Uterus (tissue), 4 donors: ENCODE results near the gene HSF5. TPM values are rescaled to one million over a fixed set of nuclear protein-coding genes. Genes with fewer than 3 reads are reported as not detected.

Experiments used
- DNase-seq, 2 donors: peaks; one replicate each; pipeline ENCODE4 v3.0.0-alpha.2; 2019 to 2020
- H3K27ac ChIP-seq, 2 donors: fragments of 200-600 bp; sonication (generic); 1 replicate in 1 of 2; 2 replicates in 1 of 2; pipeline ENCODE4 v1.5.1; 2016 to 2018
- H3K27me3 ChIP-seq, 2 donors: fragments of 200-600 bp; sonication (generic); one replicate each; pipeline ENCODE4 v1.5.1; 2018 to 2019; ENCODE audit warnings: control low read depth in 1 of 2
- H3K36me3 ChIP-seq, 2 donors: fragments of 200-600 bp; sonication (generic); one replicate each; pipeline ENCODE4 v1.5.1; 2019; ENCODE audit warnings: control low read depth in 1 of 2
- H3K4me1 ChIP-seq, 2 donors: fragments of 200-600 bp; sonication (generic); one replicate each; pipeline ENCODE4 v1.5.1; 2018 to 2019; ENCODE audit warnings: control low read depth in 1 of 2
- H3K4me3 ChIP-seq, 2 donors: fragments of 200-600 bp; sonication (generic); 1 replicate in 1 of 2; 2 replicates in 1 of 2; pipeline ENCODE4 v1.5.1; 2018 to 2019; ENCODE audit warnings: mild to moderate bottlenecking in 1 of 2
- H3K9me3 ChIP-seq, 2 donors: fragments of 200-600 bp; sonication (generic); one replicate each; pipeline ENCODE4 v1.5.1; 2019; ENCODE audit warnings: control low read depth in 1 of 2
- POLR2A ChIP-seq, 2 donors: fragments of 450-650 bp; IDR thresholded peaks; one replicate each; pipeline ENCODE4 v1.6.1; 2016; ENCODE audit warnings: antibody characterized with exemption in 2 of 2, mild to moderate bottlenecking in 1 of 2, moderate library complexity in 1 of 2
- intact Hi-C: fragments of 100-400 bp; cut with DNase I; formaldehyde crosslinking; loops from one replicate; pipeline ENCODE4 v1.15.1; 2023; ENCODE audit warnings: low total_unique reads
- total RNA-seq, 4 donors: library from RNA; depleted of rRNA in 3 of 4; stranded (reverse); fragments of >200 nt in 3 of 4; gene quantifications; one replicate each; pipeline versions ENCODE4 v1.1.0 to v1.2.4, GENCODE V29; 2014 to 2023
- TF ChIP-seq, protein P1 (sequence below), 4 experiments: fragments of 200-600 bp in 2 of 4; fragments of 450-650 bp in 2 of 4; sonication (generic) in 2 of 4; IDR thresholded peaks; one replicate each; pipeline ENCODE4 v1.5.1; 2016 to 2019; ENCODE audit warnings: antibody characterized with exemption in 4 of 4, mild to moderate bottlenecking in 2 of 4, moderate library complexity in 1 of 4
- donor health status: DM: yes; HTN: yes; CAD: no.

The HSF5 gene
- total RNA-seq, 4 donors from 2014 or later, result 0.90 TPM; not detected in 3

DNA sequence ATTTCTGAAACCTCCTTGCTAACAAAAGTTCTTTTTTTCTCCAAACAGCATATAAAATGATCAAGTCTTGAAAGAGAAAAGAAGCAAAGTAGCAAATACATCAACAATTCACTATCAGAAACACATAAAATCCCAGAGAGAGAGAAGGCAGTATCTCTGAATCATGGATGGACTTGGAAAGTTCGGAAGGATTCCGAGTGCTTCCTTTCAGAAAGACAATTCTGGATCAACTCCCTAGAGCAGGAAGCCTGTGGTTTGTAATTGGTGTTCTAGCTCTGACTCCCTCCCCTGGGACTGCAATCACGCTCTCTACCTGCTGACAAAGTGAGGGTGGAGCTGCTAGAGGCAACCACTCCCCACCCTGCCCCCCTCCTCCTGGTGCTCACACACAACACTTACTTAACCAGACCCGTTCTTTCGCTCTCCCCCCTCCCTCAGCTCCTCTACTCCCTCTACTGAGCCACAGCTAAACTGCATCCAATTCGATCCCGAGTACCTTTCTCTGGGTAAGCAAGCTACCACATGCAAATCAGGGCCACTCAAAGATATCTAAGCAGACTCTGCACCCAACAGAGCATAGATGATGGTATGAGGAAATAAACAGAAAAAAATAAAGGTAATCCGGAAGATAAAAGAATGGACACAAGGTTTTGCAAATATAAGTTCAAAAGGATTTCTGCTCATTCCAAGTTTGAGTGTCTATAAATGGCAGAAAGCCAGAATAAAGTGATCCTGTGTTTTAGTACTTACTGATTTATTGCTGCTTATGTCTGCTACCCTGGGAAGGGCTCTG lies 70.7 kb downstream of the HSF5 start, which contains the start of gene RNF43:
RNF43 (minus strand) TSS at position 235 of the 793 bp plus-strand sequence. CDS start 1,957 bp downstream, outside the sequence.
- peak in 1 of 2 donors; percentile 61 for TF ChIP-seq POLR2A (IDR thresholded peaks at IDR 0.05)
- TF ChIP-seq, protein P1, sequence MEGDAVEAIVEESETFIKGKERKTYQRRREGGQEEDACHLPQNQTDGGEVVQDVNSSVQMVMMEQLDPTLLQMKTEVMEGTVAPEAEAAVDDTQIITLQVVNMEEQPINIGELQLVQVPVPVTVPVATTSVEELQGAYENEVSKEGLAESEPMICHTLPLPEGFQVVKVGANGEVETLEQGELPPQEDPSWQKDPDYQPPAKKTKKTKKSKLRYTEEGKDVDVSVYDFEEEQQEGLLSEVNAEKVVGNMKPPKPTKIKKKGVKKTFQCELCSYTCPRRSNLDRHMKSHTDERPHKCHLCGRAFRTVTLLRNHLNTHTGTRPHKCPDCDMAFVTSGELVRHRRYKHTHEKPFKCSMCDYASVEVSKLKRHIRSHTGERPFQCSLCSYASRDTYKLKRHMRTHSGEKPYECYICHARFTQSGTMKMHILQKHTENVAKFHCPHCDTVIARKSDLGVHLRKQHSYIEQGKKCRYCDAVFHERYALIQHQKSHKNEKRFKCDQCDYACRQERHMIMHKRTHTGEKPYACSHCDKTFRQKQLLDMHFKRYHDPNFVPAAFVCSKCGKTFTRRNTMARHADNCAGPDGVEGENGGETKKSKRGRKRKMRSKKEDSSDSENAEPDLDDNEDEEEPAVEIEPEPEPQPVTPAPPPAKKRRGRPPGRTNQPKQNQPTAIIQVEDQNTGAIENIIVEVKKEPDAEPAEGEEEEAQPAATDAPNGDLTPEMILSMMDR (IDR thresholded peaks at IDR 0.05), result peak; percentile 58 to 86 (median 77)
- Histone ChIP-seq H3K4me1 (no peaks in the 10 kb centered on the region), H3K4me3 (peak within 1 kb of the TSS; percentile 22 to 35), H3K27ac (peak within 1 kb of the TSS; percentile 36 to 71), H3K36me3 (no peaks in the 10 kb centered on the region), H3K9me3 (no peaks in the 10 kb centered on the region), H3K27me3 (no peaks in the 10 kb centered on the region)
- DNase-seq, result peak; percentile 83 to 92
- intact Hi-C loops, result no loop called here

- no peaks in the 10 kb centered on the region for H3K36me3 ChIP-seq
- peak overlapping the region; percentile 36 to 71 for H3K27ac ChIP-seq
- TF ChIP-seq, protein P1 (IDR thresholded peaks at IDR 0.05), result no peak
- no peak for TF ChIP-seq POLR2A (IDR thresholded peaks at IDR 0.05)
- intact Hi-C loops, result no loop called here
- no peaks in the 10 kb centered on the region for H3K9me3 ChIP-seq
- H3K27me3 ChIP-seq, result no peaks in the 10 kb centered on the region
- no peak for DNase-seq
- H3K4me1 ChIP-seq, result no peaks in the 10 kb centered on the region
- H3K4me3 ChIP-seq, result peak overlapping the region in 1 of 2 donors; percentile 35
Observed at GRCh38 chr17:58416937-58417299, 71.3 kb downstream of the HSF5 start.

DNA sequence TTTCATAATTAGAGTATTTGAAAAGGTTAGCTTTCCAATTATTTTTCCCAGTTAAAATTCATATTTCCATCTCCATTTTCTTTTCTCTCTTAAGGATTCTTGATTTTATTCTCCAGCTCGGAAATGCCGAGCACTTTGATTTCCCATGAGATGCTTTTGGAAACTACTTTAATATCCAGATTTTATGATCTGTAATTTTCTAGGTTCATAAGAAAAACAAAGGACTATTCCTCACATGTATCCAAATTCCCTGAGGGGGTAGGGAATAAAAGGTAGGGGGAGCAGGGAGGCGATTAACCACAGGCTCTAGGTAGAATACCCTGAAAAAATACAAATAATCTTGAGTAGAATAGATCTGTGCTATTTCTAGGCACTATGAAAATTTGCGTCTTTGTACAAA lies 71.8 kb downstream of the HSF5 start:
- TF ChIP-seq, protein P1 (IDR thresholded peaks at IDR 0.05), result no peak
- no peak for TF ChIP-seq POLR2A (IDR thresholded peaks at IDR 0.05)
- intact Hi-C loops, result no loop called here
- H3K4me1 ChIP-seq, result no peaks in the 10 kb centered on the region
- no peak for DNase-seq
- no peaks in the 10 kb centered on the region for H3K36me3 ChIP-seq
- H3K27me3 ChIP-seq, result no peaks in the 10 kb centered on the region
- no peak overlapping the region for H3K27ac ChIP-seq
- H3K9me3 ChIP-seq, result no peaks in the 10 kb centered on the region
- H3K4me3 ChIP-seq, result no peak overlapping the region

DNA sequence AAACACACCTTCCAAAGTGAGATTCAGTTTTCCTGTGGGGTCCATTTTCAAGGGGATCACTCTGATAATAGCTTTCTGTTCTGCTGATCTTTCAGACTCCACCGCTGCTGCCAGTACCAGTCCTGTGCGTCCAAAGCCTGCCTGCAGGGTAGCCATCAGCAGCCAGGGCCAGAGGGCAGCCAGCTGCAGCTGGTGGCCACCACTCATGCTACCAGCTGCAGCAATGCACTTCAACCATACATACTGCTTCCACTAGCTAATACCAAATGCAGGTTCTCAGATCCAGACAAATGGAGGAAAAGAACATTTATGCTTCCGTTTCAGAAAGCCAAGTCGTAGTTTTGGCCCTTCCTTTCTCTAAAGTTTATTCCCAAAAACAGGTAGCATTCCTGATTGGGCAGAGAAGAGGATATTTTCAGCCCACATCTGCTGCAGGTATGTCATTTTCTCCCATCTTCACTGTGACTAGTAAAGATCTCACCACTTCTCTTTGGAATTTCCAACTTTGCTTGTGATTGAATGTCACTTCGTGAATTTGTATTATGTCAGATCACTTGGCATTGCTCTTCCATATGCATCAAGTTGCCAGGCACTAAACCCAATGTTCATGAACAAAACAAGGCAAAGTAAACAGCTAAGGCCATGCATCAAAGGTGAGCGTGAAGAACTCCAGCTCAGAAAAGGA lies 72.7 kb downstream of the HSF5 start:
- Histone ChIP-seq H3K9me3 (no peaks in the 10 kb centered on the region), H3K27ac (no peak overlapping the region), H3K36me3 (no peaks in the 10 kb centered on the region), H3K27me3 (no peaks in the 10 kb centered on the region), H3K4me3 (no peak overlapping the region), H3K4me1 (no peaks in the 10 kb centered on the region)
- no peak for TF ChIP-seq POLR2A (IDR thresholded peaks at IDR 0.05)
- TF ChIP-seq, protein P1 (IDR thresholded peaks at IDR 0.05), result no peak
- DNase-seq, result no peak
- intact Hi-C loops, result no loop called here

DNA sequence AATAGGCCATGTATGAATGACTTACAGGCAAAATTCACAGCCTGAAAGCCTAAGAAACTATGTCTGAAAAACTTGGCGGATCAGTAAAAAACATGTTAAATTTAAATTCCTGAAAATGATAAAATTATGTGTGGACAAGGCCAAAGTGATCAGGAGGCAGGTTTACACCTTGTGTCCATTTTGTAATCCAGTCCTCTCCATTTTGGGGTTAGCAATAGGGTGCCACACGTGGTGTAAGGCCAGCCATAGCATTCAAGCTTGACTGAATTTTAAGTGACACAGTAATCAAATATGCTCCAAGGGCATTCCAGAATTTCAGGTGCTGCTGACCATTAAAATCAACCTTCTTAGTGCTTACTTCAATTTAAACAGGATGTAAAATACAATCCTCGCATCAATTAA lies 73.6 kb downstream of the HSF5 start:
- Histone ChIP-seq H3K4me3 (no peak overlapping the region), H3K27me3 (no peaks in the 10 kb centered on the region), H3K4me1 (no peaks in the 10 kb centered on the region), H3K36me3 (no peaks in the 10 kb centered on the region), H3K27ac (no peak overlapping the region), H3K9me3 (no peaks in the 10 kb centered on the region)
- TF ChIP-seq POLR2A (IDR thresholded peaks at IDR 0.05), result no peak
- TF ChIP-seq, protein P1 (IDR thresholded peaks at IDR 0.05), result no peak
- no peak for DNase-seq
- intact Hi-C loops, result no loop called here
